Measurements from ENCODE around the gene GTF2H3.
"Not testable (repeated sequence)": the region's sequence is repeated elsewhere in the genome, so short reads cannot be mapped to it uniquely, and the experiment has no call there.

The GTF2H3 gene

GRCh38 chr12:123633379-123634141 is at the start of gene GTF2H3, which contains the start of gene EIF2B1:
TSS of gene GTF2H3 (plus strand) at chr12:123633829. CDS start at chr12:123633860, 31 bp downstream.
TSS of gene EIF2B1 (minus strand) at chr12:123633686. CDS start at chr12:123633557, 129 bp downstream.
- peak; percentile 96 for DNase-seq

GRCh38 chr12:123591702-123592481 is 41.7 kb upstream of the GTF2H3 start:
- no peak for DNase-seq

- DNase-seq, result no peak
Measured at GRCh38 chr12:123595729-123596128, 37.9 kb upstream of the GTF2H3 start.

GRCh38 chr12:123597100-123597499 is 36.5 kb upstream of the GTF2H3 start:
- no peak for DNase-seq

- no peak for DNase-seq
Measured at GRCh38 chr12:123598522-123598921, 35.1 kb upstream of the GTF2H3 start.

- DNase-seq, result no peak
Measured at GRCh38 chr12:123599310-123599709, 34.3 kb upstream of the GTF2H3 start.

GRCh38 chr12:123599721-123600120 is 33.9 kb upstream of the GTF2H3 start:
- no peak for DNase-seq

- DNase-seq, result peak; percentile 79
Measured at GRCh38 chr12:123601602-123602489, 31.8 kb upstream of the GTF2H3 start, which contains the start of gene DDX55. TSS of gene DDX55 (plus strand) at chr12:123602099. CDS start at chr12:123602149, 50 bp downstream.

- no peak for DNase-seq
Measured at GRCh38 chr12:123602651-123603195, 30.9 kb upstream of the GTF2H3 start.

- DNase-seq, result not testable (repeated sequence)
Measured at GRCh38 chr12:123603495-123603894, 30.1 kb upstream of the GTF2H3 start.

- DNase-seq, result no peak
Measured at GRCh38 chr12:123607756-123608155, 25.9 kb upstream of the GTF2H3 start.

GRCh38 chr12:123608182-123608581 is 25.4 kb upstream of the GTF2H3 start:
- DNase-seq, result no peak

GRCh38 chr12:123614110-123614509 is 19.5 kb upstream of the GTF2H3 start:
- DNase-seq, result peak; percentile 11

- DNase-seq, result no peak
Measured at GRCh38 chr12:123614531-123614930, 19.1 kb upstream of the GTF2H3 start.

GRCh38 chr12:123617144-123617543 is 16.5 kb upstream of the GTF2H3 start:
- DNase-seq, result no peak

- DNase-seq, result no peak
Measured at GRCh38 chr12:123617580-123617979, 16.0 kb upstream of the GTF2H3 start.

- no peak for DNase-seq
Measured at GRCh38 chr12:123621101-123621500, 12.5 kb upstream of the GTF2H3 start.

GRCh38 chr12:123621619-123622530 is 11.8 kb upstream of the GTF2H3 start:
- no peak for DNase-seq

- no peak for DNase-seq
Measured at GRCh38 chr12:123634142-123634561, 523 bp downstream of the GTF2H3 start.

- DNase-seq, result no peak
Measured at GRCh38 chr12:123643911-123644310, 10.3 kb downstream of the GTF2H3 start.

GRCh38 chr12:123645380-123645779 is 11.8 kb downstream of the GTF2H3 start:
- no peak for DNase-seq
